ENCODE measurements around the gene PCDHGA1. TPM values are rescaled to one million over a fixed set of nuclear protein-coding genes. Genes with fewer than 3 reads are reported as not detected.

PCDHGA1 gene
- total and polyA plus RNA-seq, 2 of the 4 experiments (the other 2 are of a cell fraction) = 0.90 to 0.92 TPM

- no peak overlapping the region for H3K23ac ChIP-seq (ENCODE audit: low read depth, low read length)
- H3K4ac ChIP-seq (ENCODE audit: low read depth, low read length) = no peak overlapping the region
- ATAC-seq (ENCODE audit: low read depth) (no peak), DNase-seq (no peak)
- WGBS, 2 experiments (ENCODE audit: extremely low coverage in 2 of 2, insufficient read length in 1 of 2) = no CpG with 5 or more reads among the region's 1 CpG
- intact Hi-C loops (cut with micrococcal nuclease) = no loop called here
- H2BK120ac ChIP-seq (ENCODE audit: low read depth, low read length) = no peak overlapping the region
- no peak overlapping the region for H4K91ac ChIP-seq (ENCODE audit: insufficient read depth, low read depth, low read length)
- POLR2A ChIA-PET (ENCODE audit: unreplicated experiment) = no interaction called here
- no peak overlapping the region for H3K14ac ChIP-seq (replicated peaks; ENCODE audit: low read depth, low read length)
- H3K4me3 ChIP-seq (ENCODE audit: insufficient read depth, low read depth, low read length) = no peak overlapping the region
- no peaks in the 10 kb centered on the region; the same call in 1 of the 2 replicates for H3K9me1 ChIP-seq (ENCODE audit: insufficient read depth, low read length)
- no peak overlapping the region for H2AK9ac ChIP-seq (replicated peaks; ENCODE audit: low read depth, low read length, poor library complexity)
- H3K4me2 ChIP-seq (ENCODE audit: low read depth, low read length) = no peak overlapping the region
- H2BK15ac ChIP-seq (ENCODE audit: low read depth, low read length) = no peak overlapping the region
- no peak overlapping the region for H2BK20ac ChIP-seq (ENCODE audit: low read depth, low read length)
- H2BK5ac ChIP-seq (ENCODE audit: low read depth, low read length, poor library complexity, severe bottlenecking) = no peak overlapping the region
- no peak overlapping the region for H2AFZ ChIP-seq (replicated peaks; ENCODE audit: low read length, poor library complexity)
- in situ Hi-C loops (cut with MboI; ENCODE audit: low sequenced_read_pairs) = no loop called here
- dilution Hi-C loops (cut with HindIII; ENCODE audit: low sequenced_read_pairs, unreplicated experiment) = no loop called here
- no peaks in the 10 kb centered on the region for H3K9me3 ChIP-seq (ENCODE audit: control insufficient read depth, insufficient read depth, low read length)
- H3K9ac ChIP-seq (ENCODE audit: low read depth, low read length) = no peak overlapping the region
- TF ChIP-seq RAD21 (IDR thresholded peaks at IDR 0.05; ENCODE audit: low read length) (no peak), POLR2A (IDR thresholded peaks at IDR 0.05; ENCODE audit: low read depth, low read length) (no peak), MAFK (IDR thresholded peaks at IDR 0.05; ENCODE audit: low read depth, low read length) (no peak), BHLHE40 (IDR thresholded peaks at IDR 0.05; ENCODE audit: low read depth, low read length) (no peak), SMC3 (IDR thresholded peaks at IDR 0.05; ENCODE audit: low read depth, low read length) (no peak), MXI1 (IDR thresholded peaks at IDR 0.05; ENCODE audit: borderline replicate concordance, low read depth, low read length) (no peak), CTCF (conservative IDR thresholded peaks at IDR 0.05; ENCODE audit: low read depth, low read length) (no peak), ELK1 (IDR thresholded peaks at IDR 0.05; ENCODE audit: borderline replicate concordance, low read depth, low read length) (no peak), CEBPB (IDR thresholded peaks at IDR 0.05; ENCODE audit: low read depth, low read length) (no peak), MAZ (IDR thresholded peaks at IDR 0.05; ENCODE audit: borderline replicate concordance, low read depth, low read length) (no peak), RCOR1 (IDR thresholded peaks at IDR 0.05; ENCODE audit: insufficient replicate concordance, low read length) (no peak), NFE2L2 (IDR thresholded peaks at IDR 0.05; ENCODE audit: low read depth, low read length) (no peak)
- no peaks in the 10 kb centered on the region for H4K20me1 ChIP-seq (ENCODE audit: insufficient read depth, low read length)
- H4K5ac ChIP-seq (ENCODE audit: low read depth, low read length) = no peak overlapping the region
- H3K56ac ChIP-seq (ENCODE audit: extremely low read depth, insufficient read depth, low read length) = no peak overlapping the region
- H3K36me3 ChIP-seq (ENCODE audit: control insufficient read depth, insufficient read depth, low read length) = no peaks in the 10 kb centered on the region; the same call in 1 of the 2 replicates
- H3K4me1 ChIP-seq (ENCODE audit: control insufficient read depth, insufficient read depth, low read length) = peaks cover 10% of the 10 kb centered on the region
- no peaks in the 10 kb centered on the region for H3K27me3 ChIP-seq (ENCODE audit: control insufficient read depth, insufficient read depth, low read length)
- H2AK5ac ChIP-seq (ENCODE audit: low read depth, low read length) = no peak overlapping the region
- H3K27ac ChIP-seq (ENCODE audit: insufficient read depth, low read length) = no peak overlapping the region
- no peak overlapping the region for H3K18ac ChIP-seq (ENCODE audit: low read depth, low read length)
- H4K8ac ChIP-seq (ENCODE audit: low read depth in 2 of 2, low read length in 2 of 2) = no peak overlapping the region
- H3K79me1 ChIP-seq (ENCODE audit: low read depth in 1 of 2, low read length in 2 of 2) = peaks cover 0 to 7% of the 10 kb centered on the region in 2 experiments; a peak in 2 of 4 replicates
- no TSS peak for BruUV-seq (replicated peaks)
- CTCF ChIA-PET = no interaction called here
Measured at GRCh38 chr5:141533897-141534296, 203.6 kb downstream of the PCDHGA1 start.
